ENCODE data around the gene TMEM248. TPM values are rescaled to one million over a fixed set of nuclear protein-coding genes. Genes with fewer than 3 reads are reported as not detected.

The TMEM248 gene
- total RNA-seq, 1 experiment from 2014 or later: 61.1 TPM

GRCh38 chr7:67006965-67007364 is 85.9 kb downstream of the TMEM248 start:
- ATAC-seq (no peak; the same call in 1 of the 2 replicates), DNase-seq (peak; percentile 3)
- TF ChIP-seq EZH2 (IDR thresholded peaks at IDR 0.05; ENCODE audit: low read length, unreplicated experiment) (no peak), CTCF (conservative IDR thresholded peaks at IDR 0.05; ENCODE audit: low read depth, low read length) (no peak), EZH2phosphoT487 (IDR thresholded peaks at IDR 0.05; ENCODE audit: borderline replicate concordance, low read length) (no peak)
- Histone ChIP-seq H4K20me1 (ENCODE audit: low read length) (no peaks in the 10 kb centered on the region), H3K9me2 (replicated peaks; ENCODE audit: low read length) (no peaks in the 10 kb centered on the region), H3K4me2 (ENCODE audit: low read length) (no peak overlapping the region), H3K27me3 (ENCODE audit: low read length) (no peaks in the 10 kb centered on the region), H3K9me3 (ENCODE audit: low read length) (no peaks in the 10 kb centered on the region), H3K4me1 (ENCODE audit: insufficient read depth, low read length) (no peaks in the 10 kb centered on the region), H3K79me2 (ENCODE audit: low read length) (0 out of 2 replicates have a peak, but pooled peaks cover 8% of the 10 kb centered on the region), H2AFZ (ENCODE audit: low read length) (no peak overlapping the region), H3K36me3 (ENCODE audit: low read depth, low read length) (peaks cover 3% of the 10 kb centered on the region; the same call in 1 of the 2 replicates), H3K9ac (ENCODE audit: low read length) (no peak overlapping the region), H3K27ac (ENCODE audit: low read length) (no peak overlapping the region), H3F3A (ENCODE audit: low read length, unreplicated experiment) (no peaks in the 10 kb centered on the region), H3K4me3 (ENCODE audit: low read length) (no peak overlapping the region)
- ChIA-PET CTCF (no interaction called here), POLR2A (ENCODE audit: unreplicated experiment) (no interaction called here)
- intact Hi-C loops (cut with micrococcal nuclease): no loop called here
- no TSS peak for BruUV-seq (replicated peaks)

Other genes starting within 250 kb of the TMEM248 start
- gene RABGEF1, start 180.5 kb upstream of the TMEM248 start, total RNA-seq (2014; rRNA removed): 19.8 and 20.8 TPM in 2 replicates
- 72.4 and 91.7 TPM in 2 replicates for gene SBDS, start 74.4 kb downstream of the TMEM248 start, total RNA-seq (2014; rRNA removed)
- 12.8 and 13.4 TPM in 2 replicates for gene TYW1, start 75.6 kb downstream of the TMEM248 start, total RNA-seq (2014; rRNA removed)